ENCODE results near the gene CHST11. TPM values are rescaled to one million over a fixed set of nuclear protein-coding genes. Genes with fewer than 3 reads are reported as not detected.

The CHST11 gene
- total RNA-seq, 1 experiment from 2014 or later, result 0.25 TPM

GRCh38 chr12:104582739-104583138 is 126.0 kb downstream of the CHST11 start:
- ChIA-PET CTCF (no interaction called here), POLR2A (no interaction called here)
- H3K4me3 Mint-ChIP-seq (ENCODE audit: unreplicated experiment), result no peak overlapping the region
- no peaks in the 10 kb centered on the region for H3K36me3 ChIP-seq (ENCODE audit: control insufficient read depth, insufficient read depth, low read length)
- no peaks in the 10 kb centered on the region for H3K4me1 Mint-ChIP-seq (ENCODE audit: low read depth, unreplicated experiment)
- no peaks in the 10 kb centered on the region for H3K9me3 Mint-ChIP-seq (ENCODE audit: unreplicated experiment)
- no peaks in the 10 kb centered on the region for H3K27me3 ChIP-seq (replicated peaks; ENCODE audit: control insufficient read depth, insufficient read depth, low read length)
- H3K27ac Mint-ChIP-seq (ENCODE audit: unreplicated experiment), result no peak overlapping the region
- H3K4me1 ChIP-seq, result no peaks in the 10 kb centered on the region
- no peak for DNase-seq
- peaks cover 7% of the 10 kb centered on the region for H3K27me3 Mint-ChIP-seq (ENCODE audit: insufficient read depth, unreplicated experiment)
- no peaks in the 10 kb centered on the region for H3K9me3 ChIP-seq
- intact Hi-C loops (cut with micrococcal nuclease; ENCODE audit: unreplicated experiment), result no loop called here
- no peak for TF ChIP-seq CTCF (IDR thresholded peaks at IDR 0.05; ENCODE audit: insufficient read depth in 1 of 2, low read depth in 1 of 2, low read length in 1 of 2, severe bottlenecking in 1 of 2, unreplicated experiment in 1 of 2)
- H3K4me3 ChIP-seq (ENCODE audit: low read depth, low read length), result no peak overlapping the region
- no peaks in the 10 kb centered on the region for H3K36me3 Mint-ChIP-seq (ENCODE audit: insufficient read depth, unreplicated experiment)
- no TSS peak for BruUV-seq (replicated peaks)

- Histone ChIP-seq H3K27me3 (replicated peaks; ENCODE audit: control insufficient read depth, insufficient read depth, low read length) (no peaks in the 10 kb centered on the region), H3K9me3 (no peaks in the 10 kb centered on the region), H3K4me1 (no peaks in the 10 kb centered on the region), H3K4me3 (ENCODE audit: low read depth, low read length) (no peak overlapping the region), H3K36me3 (ENCODE audit: control insufficient read depth, insufficient read depth, low read length) (no peaks in the 10 kb centered on the region)
- H3K4me1 Mint-ChIP-seq (ENCODE audit: low read depth, unreplicated experiment), result no peaks in the 10 kb centered on the region
- no peak overlapping the region for H3K4me3 Mint-ChIP-seq (ENCODE audit: unreplicated experiment)
- no peaks in the 10 kb centered on the region for H3K36me3 Mint-ChIP-seq (ENCODE audit: insufficient read depth, unreplicated experiment)
- H3K27ac Mint-ChIP-seq (ENCODE audit: unreplicated experiment), result no peak overlapping the region
- CTCF ChIA-PET, result no interaction called here
- intact Hi-C loops (cut with micrococcal nuclease; ENCODE audit: unreplicated experiment), result no loop called here
- POLR2A ChIA-PET, result no interaction called here
- DNase-seq, result no peak
- BruUV-seq (replicated peaks), result no TSS peak
- peaks cover 10% of the 10 kb centered on the region for H3K27me3 Mint-ChIP-seq (ENCODE audit: insufficient read depth, unreplicated experiment)
- no peaks in the 10 kb centered on the region for H3K9me3 Mint-ChIP-seq (ENCODE audit: unreplicated experiment)
- no peak for TF ChIP-seq CTCF (IDR thresholded peaks at IDR 0.05; ENCODE audit: insufficient read depth in 1 of 2, low read depth in 1 of 2, low read length in 1 of 2, severe bottlenecking in 1 of 2, unreplicated experiment in 1 of 2)
Observed at GRCh38 chr12:104583301-104583700, 126.6 kb downstream of the CHST11 start.

GRCh38 chr12:104585448-104586055 is 128.8 kb downstream of the CHST11 start:
- ChIA-PET POLR2A (no interaction called here), CTCF (no interaction called here)
- no peak overlapping the region for H3K4me3 Mint-ChIP-seq (ENCODE audit: unreplicated experiment)
- no peaks in the 10 kb centered on the region for H3K36me3 ChIP-seq (ENCODE audit: control insufficient read depth, insufficient read depth, low read length)
- no peak overlapping the region for H3K27ac Mint-ChIP-seq (ENCODE audit: unreplicated experiment)
- DNase-seq, result no peak
- H3K27me3 Mint-ChIP-seq (ENCODE audit: insufficient read depth, unreplicated experiment), result peaks cover 12% of the 10 kb centered on the region
- no peaks in the 10 kb centered on the region for H3K36me3 Mint-ChIP-seq (ENCODE audit: insufficient read depth, unreplicated experiment)
- H3K9me3 ChIP-seq, result no peaks in the 10 kb centered on the region
- no TSS peak for BruUV-seq (replicated peaks)
- H3K4me1 Mint-ChIP-seq (ENCODE audit: low read depth, unreplicated experiment), result no peaks in the 10 kb centered on the region
- no peaks in the 10 kb centered on the region for H3K27me3 ChIP-seq (replicated peaks; ENCODE audit: control insufficient read depth, insufficient read depth, low read length)
- H3K4me1 ChIP-seq, result no peaks in the 10 kb centered on the region
- intact Hi-C loops (cut with micrococcal nuclease; ENCODE audit: unreplicated experiment), result no loop called here
- no peak overlapping the region for H3K4me3 ChIP-seq (ENCODE audit: low read depth, low read length)
- H3K9me3 Mint-ChIP-seq (ENCODE audit: unreplicated experiment), result no peaks in the 10 kb centered on the region
- TF ChIP-seq CTCF (IDR thresholded peaks at IDR 0.05; ENCODE audit: insufficient read depth in 1 of 2, low read depth in 1 of 2, low read length in 1 of 2, severe bottlenecking in 1 of 2, unreplicated experiment in 1 of 2), result no peak

All from Caco-2 (cell line).